ENCODE measurements around the gene COX6A1.

GRCh38 chr12:120480211-120480610, 42.3 kb downstream of the COX6A1 start:
- TF ChIP-seq CTCF (conservative IDR thresholded peaks at IDR 0.05; ENCODE audit: low read depth, low read length) = no peak
- no peak for TF ChIP-seq EZH2 (IDR thresholded peaks at IDR 0.05; ENCODE audit: borderline replicate concordance, low read depth, low read length, poor library complexity, severe bottlenecking)

Measured in A673 (cell line).